HEK293T (cell line): ENCODE data around the gene RRP1B.

Source experiments
- CTCF ChIA-PET: fragments of 350-600 bp; formaldehyde crosslinking; extraction: SDS; loops from one replicate; lab custom pipeline; 2021; ENCODE audit warnings: antibody characterized with exemption, inconsistent platforms; lab: Yijun Ruan, JAX
- POLR2A ChIA-PET: fragments of 350-600 bp; formaldehyde crosslinking; extraction: SDS; loops from one replicate; lab custom pipeline; 2020; ENCODE audit warnings: antibody characterized with exemption, inconsistent platforms; lab: Yijun Ruan, JAX
- DNase-seq: peaks from one replicate; pipeline ENCODE4 v3.0.0; 2012; ENCODE audit warnings: mixed read lengths; ENCODE audit errors: extremely low spot score
- ARNT ChIP-seq: fragments of 450-650 bp; IDR thresholded peaks from 2 replicates; pipeline ENCODE4 v1.6.1; 2017; ENCODE audit warnings: mild to moderate bottlenecking
- BHLHE40 ChIP-seq: fragments of 450-650 bp; IDR thresholded peaks from 2 replicates; pipeline ENCODE4 v1.6.1; 2016; ENCODE audit warnings: mild to moderate bottlenecking, moderate library complexity, borderline replicate concordance
- CTBP1 ChIP-seq: fragments of 450-650 bp; IDR thresholded peaks from 2 replicates; pipeline ENCODE4 v1.6.1; 2016; ENCODE audit warnings: borderline replicate concordance
- ELF4 ChIP-seq: fragments of 450-650 bp; IDR thresholded peaks from 2 replicates; pipeline ENCODE4 v1.6.1; 2017; ENCODE audit warnings: antibody characterized with exemption
- FOXA1 ChIP-seq: fragments of 450-650 bp; IDR thresholded peaks from 2 replicates; pipeline ENCODE4 v1.6.1; 2016; ENCODE audit warnings: mild to moderate bottlenecking
- FOXK2 ChIP-seq: fragments of 450-650 bp; IDR thresholded peaks from 2 replicates; pipeline ENCODE4 v1.6.1; 2016; ENCODE audit warnings: mild to moderate bottlenecking
- FOXM1 ChIP-seq: fragments of 450-650 bp; IDR thresholded peaks from 2 replicates; pipeline ENCODE4 v1.6.1; 2017; ENCODE audit warnings: mild to moderate bottlenecking, borderline replicate concordance
- HDGF ChIP-seq: fragments of 450-650 bp; IDR thresholded peaks from 2 replicates; pipeline ENCODE4 v1.6.1; 2017; ENCODE audit warnings: antibody characterized with exemption, borderline replicate concordance
- L3MBTL2 ChIP-seq: fragments of 450-650 bp; conservative IDR thresholded peaks from 2 replicates; pipeline ENCODE4 v1.6.1; 2016; ENCODE audit warnings: mild to moderate bottlenecking
- LEF1 ChIP-seq: fragments of 450-650 bp; IDR thresholded peaks from 2 replicates; pipeline ENCODE4 v1.6.1; 2017; ENCODE audit warnings: mild to moderate bottlenecking, borderline replicate concordance
- NFRKB ChIP-seq: fragments of 450-650 bp; IDR thresholded peaks from 2 replicates; pipeline ENCODE4 v1.6.1; 2016; ENCODE audit warnings: mild to moderate bottlenecking, moderate library complexity
- PKNOX1 ChIP-seq: fragments of 450-650 bp; IDR thresholded peaks from 2 replicates; pipeline ENCODE4 v1.6.1; 2016
- SP1 ChIP-seq: fragments of 450-650 bp; IDR thresholded peaks from 2 replicates; pipeline ENCODE4 v1.6.1; 2017
- SUZ12 ChIP-seq: fragments of 450-650 bp; IDR thresholded peaks from 2 replicates; pipeline ENCODE4 v1.6.1; 2016; ENCODE audit warnings: mild to moderate bottlenecking
- TARDBP ChIP-seq: fragments of 450-650 bp; IDR thresholded peaks from 2 replicates; pipeline ENCODE4 v1.6.1; 2016
- ZNF384 ChIP-seq: fragments of 450-650 bp; IDR thresholded peaks from 2 replicates; pipeline ENCODE4 v1.6.1; 2016

RRP1B gene

GRCh38 chr21:43734928-43735229 is 75.5 kb downstream of the RRP1B start:
- CTCF ChIA-PET, result no interaction called here
- DNase-seq, result no peak
- TF ChIP-seq ZNF384, result no peak
- POLR2A ChIA-PET, result no interaction called here

- POLR2A ChIA-PET, result no interaction called here
- TF ChIP-seq BHLHE40, result no peak
- CTCF ChIA-PET, result no interaction called here
- no peak for DNase-seq
Measured at GRCh38 chr21:43735236-43736091, 76.1 kb downstream of the RRP1B start.

- POLR2A ChIA-PET, result interaction anchor here (1.2 to 1.8 kb wide), 2 partner anchors 8 to 17 kb away, joined by 4 to 15 read pairs; no protein-coding TSS in a partner anchor
- CTCF ChIA-PET, result no interaction called here
- TF ChIP-seq FOXM1 (no peak), ZNF384 (no peak), FOXK2 (no peak), SP1 (no peak), CTBP1 (no peak), BHLHE40 (no peak), NFRKB (no peak)
Measured at GRCh38 chr21:43736224-43736883, 77.0 kb downstream of the RRP1B start.

GRCh38 chr21:43737158-43737950 is 78.0 kb downstream of the RRP1B start:
- DNase-seq, result no peak
- TF ChIP-seq L3MBTL2 (no peak), HDGF (no peak), FOXM1 (no peak), CTBP1 (no peak), FOXA1 (no peak), NFRKB (no peak), ELF4 (no peak), PKNOX1 (no peak), BHLHE40 (no peak), SUZ12 (no peak), ARNT (no peak), ZNF384 (no peak)
- POLR2A ChIA-PET, result interaction anchor here (0.5 to 1.8 kb wide), 3 partner anchors 9 to 53 kb away, joined by 3 to 15 read pairs (median 4); no protein-coding TSS in a partner anchor
- CTCF ChIA-PET, result no interaction called here

More at GRCh38 chr21:43736224-43736883, 77.0 kb downstream of the RRP1B start:
- no peak for DNase-seq

GRCh38 chr21:43739621-43740435 is 80.5 kb downstream of the RRP1B start:
- POLR2A ChIA-PET, result interaction anchor here (1.2 kb wide), 1 partner anchor 11 kb away, joined by 6 read pairs; no protein-coding TSS in a partner anchor
- DNase-seq, result no peak
- TF ChIP-seq L3MBTL2 (no peak), FOXA1 (no peak), HDGF (no peak), TARDBP (no peak), PKNOX1 (no peak), ARNT (no peak), SUZ12 (no peak), ZNF384 (no peak), LEF1 (no peak), CTBP1 (no peak), ELF4 (no peak), FOXK2 (no peak), FOXM1 (no peak), NFRKB (no peak), SP1 (no peak), BHLHE40 (no peak)
- CTCF ChIA-PET, result no interaction called here

- no peak for DNase-seq
- TF ChIP-seq FOXM1 (no peak), CTBP1 (no peak), SUZ12 (no peak), ELF4 (no peak), BHLHE40 (no peak), L3MBTL2 (no peak), FOXA1 (no peak), SP1 (no peak), PKNOX1 (no peak), TARDBP (no peak), NFRKB (no peak), HDGF (no peak), ARNT (no peak), FOXK2 (no peak), ZNF384 (no peak), LEF1 (no peak)
- POLR2A ChIA-PET, result interaction anchor here (1.2 kb wide), 1 partner anchor 12 kb away, joined by 6 read pairs; no protein-coding TSS in a partner anchor
- CTCF ChIA-PET, result no interaction called here
Measured at GRCh38 chr21:43740497-43741156, 81.3 kb downstream of the RRP1B start.
